Activated CD4-positive, alpha-beta T cell treated with anti-CD3 and anti-CD28 coated beads for 36 hours (primary cell): Measurements from ENCODE around the gene SCAPER. TPM values are rescaled to one million over a fixed set of nuclear protein-coding genes. Genes with fewer than 3 reads are reported as not detected.

Source experiments
- ATAC-seq: fragments of 200-7000 bp; cut with Tn5 transposase; one replicate; pipeline ENCODE4 v1.10.0; 2021; ENCODE audit warnings: mild to moderate bottlenecking, moderate library complexity
- CTCF ChIA-PET: fragments of 350-600 bp; sonication (Branson Sonifier 250); formaldehyde crosslinking; loops from one replicate; lab custom pipeline; 2021; ENCODE audit warnings: antibody characterized with exemption; lab: Charles Lee
- POLR2A ChIA-PET: fragments of 350-600 bp; sonication (Branson Sonifier 250); formaldehyde crosslinking; loops from one replicate; lab custom pipeline; 2021; ENCODE audit warnings: antibody characterized with exemption, inconsistent platforms; lab: Charles Lee
- DNase-seq: peaks from one replicate; pipeline ENCODE4 v3.0.0-alpha.2; 2020
- H3K27ac Mint-ChIP-seq: one replicate; pipeline ENCODE4 v1.8.0; 2021; ENCODE audit warnings: mixed read lengths
- H3K27me3 Mint-ChIP-seq: one replicate; pipeline ENCODE4 v1.8.0; 2021; ENCODE audit warnings: mixed read lengths
- H3K36me3 Mint-ChIP-seq: one replicate; pipeline ENCODE4 v1.8.0; 2021; ENCODE audit warnings: low read depth, mixed read lengths
- H3K4me1 Mint-ChIP-seq: one replicate; pipeline ENCODE4 v1.8.0; 2021; ENCODE audit warnings: mixed read lengths
- H3K4me3 Mint-ChIP-seq: one replicate; pipeline ENCODE4 v1.8.0; 2021; ENCODE audit warnings: mild to moderate bottlenecking, moderate library complexity, mixed read lengths
- H3K9me3 Mint-ChIP-seq: one replicate; pipeline ENCODE4 v1.8.0; 2021; ENCODE audit warnings: low read depth, mixed read lengths
- intact Hi-C, 2 experiments: fragments of 100-400 bp; cut with DNase I in 1 of 2; cut with micrococcal nuclease in 1 of 2; formaldehyde crosslinking; loops; one replicate each; pipeline versions ENCODE4 v1.14.2 to v1.15.1; 2022 to 2024; cut with DNase I, micrococcal nuclease
- total RNA-seq, 2 experiments: library from RNA; stranded (reverse); gene quantifications; one replicate each; pipeline ENCODE4 v1.2.3, GENCODE V29; 2021

SCAPER gene
- total RNA-seq, 2 experiments from 2014 or later = 25.9 to 35.2 TPM

DNA sequence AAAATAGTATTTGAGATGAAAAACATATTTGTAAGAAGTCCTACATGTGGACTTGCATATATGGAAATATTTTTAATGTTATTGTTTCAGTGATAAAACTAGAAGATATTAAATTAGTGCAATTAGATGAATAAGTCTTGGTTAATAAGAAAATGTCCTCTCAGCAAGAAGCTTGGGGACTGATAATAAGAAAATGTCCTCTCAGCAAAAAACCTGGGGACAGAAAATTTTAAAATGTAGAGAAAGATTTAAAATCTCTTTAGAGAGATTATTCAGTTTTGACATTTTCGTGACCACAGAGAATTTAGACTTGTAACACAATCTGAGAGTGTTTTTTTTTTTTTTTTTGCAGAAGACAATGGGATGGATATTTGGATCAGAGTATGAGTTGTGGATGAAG lies 412.6 kb downstream of the SCAPER start:
- Mint-ChIP-seq H3K4me3 (no peak overlapping the region), H3K36me3 (peaks cover 4% of the 10 kb centered on the region), H3K27me3 (no peaks in the 10 kb centered on the region), H3K9me3 (no peaks in the 10 kb centered on the region), H3K27ac (no peak overlapping the region), H3K4me1 (no peaks in the 10 kb centered on the region)
- ATAC-seq (no peak), DNase-seq (no peak)
- ChIA-PET POLR2A (no interaction called here), CTCF (no interaction called here)
- intact Hi-C loops = no loop called here

DNA sequence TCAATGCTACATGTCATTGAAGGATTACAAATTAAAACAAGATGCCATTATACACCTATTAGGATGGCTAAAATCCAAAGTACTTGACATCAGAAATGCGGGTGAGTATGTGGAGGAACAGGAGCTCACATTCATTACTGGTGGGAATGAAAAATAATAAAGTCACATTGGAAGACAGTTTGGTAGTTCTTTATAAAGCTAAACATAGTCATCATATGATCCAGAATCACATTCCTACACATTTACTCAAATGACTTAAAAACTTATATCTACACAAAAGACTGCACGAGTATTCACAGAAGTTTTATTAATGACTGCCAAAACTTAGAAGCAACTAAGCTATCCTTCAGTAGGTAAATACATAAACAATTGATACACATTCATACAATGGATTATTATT lies 421.4 kb downstream of the SCAPER start:
- Mint-ChIP-seq H3K36me3 (no peaks in the 10 kb centered on the region), H3K27me3 (no peaks in the 10 kb centered on the region), H3K27ac (no peak overlapping the region), H3K4me1 (no peaks in the 10 kb centered on the region), H3K4me3 (no peak overlapping the region), H3K9me3 (no peaks in the 10 kb centered on the region)
- ATAC-seq = no peak
- no peak for DNase-seq
- POLR2A ChIA-PET = no interaction called here
- CTCF ChIA-PET = no interaction called here
- intact Hi-C loops = no loop called here

DNA sequence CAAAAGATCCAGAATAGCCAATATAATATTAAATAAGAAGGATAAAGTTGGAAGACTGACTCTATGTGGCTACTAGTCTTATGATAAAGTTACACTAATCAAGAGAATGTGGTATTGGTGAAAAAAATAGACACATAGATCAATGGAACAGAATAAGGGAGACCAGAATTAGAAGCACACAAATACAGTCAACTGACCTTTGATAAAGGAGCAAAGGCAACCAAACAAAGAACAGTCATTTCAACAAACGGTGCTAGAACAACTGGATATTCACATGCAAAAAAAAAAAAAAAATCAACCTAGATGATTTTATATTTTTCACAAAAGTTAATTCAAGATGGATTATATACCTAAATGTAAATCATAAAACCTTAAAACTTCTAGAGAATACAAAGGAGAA lies 422.1 kb downstream of the SCAPER start:
- Mint-ChIP-seq H3K9me3 (no peaks in the 10 kb centered on the region), H3K4me1 (no peaks in the 10 kb centered on the region), H3K27ac (no peak overlapping the region), H3K27me3 (no peaks in the 10 kb centered on the region), H3K4me3 (no peak overlapping the region), H3K36me3 (no peaks in the 10 kb centered on the region)
- intact Hi-C loops = no loop called here
- POLR2A ChIA-PET = no interaction called here
- CTCF ChIA-PET = no interaction called here
- DNase-seq (no peak), ATAC-seq (no peak)

DNA sequence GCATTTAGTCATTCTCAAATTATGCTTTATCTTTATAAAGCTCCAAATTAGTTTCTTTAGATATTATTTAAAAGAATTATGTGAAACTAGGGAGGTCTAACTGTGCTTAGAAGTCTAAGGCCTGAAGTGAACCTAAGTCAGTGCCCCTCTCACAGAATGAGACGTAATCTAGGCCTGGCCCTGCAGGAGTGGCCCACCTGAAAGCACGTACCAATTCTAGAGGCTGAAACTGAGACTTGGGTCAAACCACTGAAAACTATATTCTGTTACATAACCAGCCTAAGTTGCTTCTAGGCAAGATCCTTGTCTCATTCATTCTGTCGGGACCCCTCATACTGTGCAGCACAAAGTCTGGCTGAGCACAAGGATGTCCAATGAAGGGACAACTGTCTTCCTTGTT lies 424.9 kb downstream of the SCAPER start:
- Mint-ChIP-seq H3K4me3 (no peak overlapping the region), H3K27ac (no peak overlapping the region), H3K27me3 (no peaks in the 10 kb centered on the region), H3K4me1 (no peaks in the 10 kb centered on the region), H3K36me3 (no peaks in the 10 kb centered on the region), H3K9me3 (no peaks in the 10 kb centered on the region)
- ChIA-PET CTCF (no interaction called here), POLR2A (no interaction called here)
- ATAC-seq = no peak
- intact Hi-C loops = no loop called here
- no peak for DNase-seq

DNA sequence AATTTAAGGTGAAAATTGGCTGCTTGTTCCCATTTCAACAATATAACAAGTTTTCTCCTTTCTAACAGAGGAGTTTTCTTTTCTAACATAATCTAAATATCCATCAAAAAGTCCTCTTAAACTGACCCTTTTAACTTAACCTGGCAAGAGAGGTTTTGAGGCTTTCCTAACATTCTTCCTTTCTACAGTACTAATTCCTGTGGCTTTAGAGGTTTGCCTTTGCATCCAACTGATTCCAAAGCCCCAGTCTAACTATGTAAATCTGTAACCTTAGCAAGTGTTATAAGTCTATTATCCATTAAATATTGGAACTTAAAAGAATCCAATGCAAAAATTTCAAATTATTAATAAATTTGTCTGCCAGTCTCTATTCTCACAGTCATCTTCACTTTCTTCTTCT lies 434.4 kb downstream of the SCAPER start:
- DNase-seq = no peak
- H3K4me3 Mint-ChIP-seq = no peak overlapping the region
- POLR2A ChIA-PET = no interaction called here
- no peaks in the 10 kb centered on the region for H3K4me1 Mint-ChIP-seq
- no peak overlapping the region for H3K27ac Mint-ChIP-seq
- peaks cover 49% of the 10 kb centered on the region for H3K36me3 Mint-ChIP-seq
- no peak for ATAC-seq
- CTCF ChIA-PET = no interaction called here
- no peaks in the 10 kb centered on the region for H3K27me3 Mint-ChIP-seq
- intact Hi-C loops = loop anchor here in 1 of 2 experiments (10.0 kb wide), 1 partner anchor 64 kb away; no protein-coding TSS in a partner anchor
- H3K9me3 Mint-ChIP-seq = peaks cover 19% of the 10 kb centered on the region

DNA sequence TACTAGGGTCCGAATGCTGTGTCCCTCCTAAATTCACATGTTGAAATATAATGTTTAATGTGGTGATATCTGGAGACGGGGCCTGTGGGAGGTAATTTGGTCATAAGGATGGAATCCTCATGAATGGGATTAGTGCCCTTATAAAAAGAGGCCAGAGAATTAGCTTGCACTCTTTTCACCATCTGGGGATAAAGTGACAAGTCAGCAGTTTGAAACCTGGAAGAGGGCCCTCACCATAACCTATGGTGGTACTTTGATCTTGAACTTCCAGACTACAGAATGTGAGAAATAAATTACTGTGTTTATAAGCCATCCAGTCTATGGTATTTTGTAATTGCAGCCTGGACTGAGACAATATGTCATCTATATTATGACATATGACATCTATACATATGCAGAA lies 436.4 kb downstream of the SCAPER start:
- Mint-ChIP-seq H3K27ac (no peak overlapping the region), H3K4me3 (no peak overlapping the region), H3K27me3 (no peaks in the 10 kb centered on the region), H3K36me3 (peaks cover 57% of the 10 kb centered on the region), H3K9me3 (peaks cover 21% of the 10 kb centered on the region), H3K4me1 (no peaks in the 10 kb centered on the region)
- ATAC-seq (no peak), DNase-seq (no peak)
- ChIA-PET POLR2A (no interaction called here), CTCF (no interaction called here)
- intact Hi-C loops = no loop called here

DNA sequence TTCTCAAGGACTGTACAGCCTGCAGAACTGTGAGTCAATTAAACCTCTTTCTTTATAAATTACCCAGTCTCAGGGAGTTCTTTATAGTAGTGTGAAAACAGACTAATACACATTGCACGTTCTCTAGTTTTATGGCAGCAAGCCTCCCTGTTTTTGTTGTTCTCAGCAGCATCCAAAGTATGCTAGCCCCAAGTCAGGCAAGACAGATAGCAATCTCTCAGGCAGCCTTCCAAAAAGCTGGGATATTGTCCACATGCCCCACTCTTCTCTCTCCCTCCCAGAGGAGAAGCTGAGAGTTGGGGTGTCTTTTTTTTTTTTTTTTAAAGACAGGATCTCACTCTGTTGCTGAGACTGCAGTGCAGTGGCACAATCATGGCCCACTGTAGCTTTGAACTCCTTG lies 438.0 kb downstream of the SCAPER start:
- no peak for ATAC-seq
- Mint-ChIP-seq H3K9me3 (peaks cover 21% of the 10 kb centered on the region), H3K4me1 (no peaks in the 10 kb centered on the region), H3K4me3 (no peak overlapping the region), H3K27ac (no peak overlapping the region), H3K36me3 (peaks cover 57% of the 10 kb centered on the region), H3K27me3 (no peaks in the 10 kb centered on the region)
- no peak for DNase-seq
- CTCF ChIA-PET = no interaction called here
- intact Hi-C loops = no loop called here
- POLR2A ChIA-PET = no interaction called here

DNA sequence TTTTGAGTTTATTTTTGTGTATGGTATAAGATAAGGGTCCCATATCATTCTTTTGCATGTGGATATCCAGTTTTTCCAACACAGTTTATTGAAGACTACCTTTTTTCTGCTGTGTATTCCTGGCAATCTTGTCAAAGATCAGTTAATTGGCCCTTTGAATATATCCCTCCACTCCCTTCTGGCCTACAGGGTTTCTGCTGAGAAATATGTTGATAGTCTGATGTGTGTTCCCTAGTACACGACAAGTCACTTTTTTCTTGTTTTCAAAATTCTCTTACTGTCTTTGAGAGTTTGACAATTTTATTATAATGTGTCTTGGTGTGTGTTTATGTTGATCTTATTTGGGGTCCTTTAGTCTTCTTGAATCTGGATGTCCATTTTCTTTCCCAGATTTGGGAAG lies 439.4 kb downstream of the SCAPER start:
- no peaks in the 10 kb centered on the region for H3K27me3 Mint-ChIP-seq
- H3K9me3 Mint-ChIP-seq = peaks cover 21% of the 10 kb centered on the region
- ChIA-PET POLR2A (no interaction called here), CTCF (no interaction called here)
- no peak overlapping the region for H3K4me3 Mint-ChIP-seq
- peaks cover 53% of the 10 kb centered on the region for H3K36me3 Mint-ChIP-seq
- H3K27ac Mint-ChIP-seq = no peak overlapping the region
- ATAC-seq = no peak
- intact Hi-C loops = no loop called here
- H3K4me1 Mint-ChIP-seq = no peaks in the 10 kb centered on the region
- DNase-seq = no peak

DNA sequence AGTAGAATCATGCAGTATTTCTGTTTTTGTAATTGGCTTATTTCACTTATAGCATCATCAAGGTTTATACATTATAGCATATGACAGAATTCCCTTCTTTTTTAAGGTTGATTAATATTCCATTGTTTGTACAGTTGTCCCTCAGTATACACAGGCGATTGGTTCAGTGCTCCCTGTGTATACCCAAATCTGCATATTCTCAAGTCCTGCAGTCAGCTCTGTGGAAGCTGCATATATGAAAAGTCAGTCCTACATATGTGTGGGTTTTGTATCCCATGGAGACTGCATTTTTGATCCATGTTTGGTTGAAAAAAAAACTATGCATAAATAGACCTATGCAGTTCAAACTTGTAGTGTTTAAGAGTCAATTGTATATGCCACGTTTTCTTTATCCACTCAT lies 440.9 kb downstream of the SCAPER start:
- no peak for DNase-seq
- no peak overlapping the region for H3K27ac Mint-ChIP-seq
- no peaks in the 10 kb centered on the region for H3K4me1 Mint-ChIP-seq
- peaks cover 41% of the 10 kb centered on the region for H3K36me3 Mint-ChIP-seq
- POLR2A ChIA-PET = no interaction called here
- intact Hi-C loops = no loop called here
- H3K9me3 Mint-ChIP-seq = peaks cover 21% of the 10 kb centered on the region
- CTCF ChIA-PET = no interaction called here
- no peak overlapping the region for H3K4me3 Mint-ChIP-seq
- no peak for ATAC-seq
- no peaks in the 10 kb centered on the region for H3K27me3 Mint-ChIP-seq

DNA sequence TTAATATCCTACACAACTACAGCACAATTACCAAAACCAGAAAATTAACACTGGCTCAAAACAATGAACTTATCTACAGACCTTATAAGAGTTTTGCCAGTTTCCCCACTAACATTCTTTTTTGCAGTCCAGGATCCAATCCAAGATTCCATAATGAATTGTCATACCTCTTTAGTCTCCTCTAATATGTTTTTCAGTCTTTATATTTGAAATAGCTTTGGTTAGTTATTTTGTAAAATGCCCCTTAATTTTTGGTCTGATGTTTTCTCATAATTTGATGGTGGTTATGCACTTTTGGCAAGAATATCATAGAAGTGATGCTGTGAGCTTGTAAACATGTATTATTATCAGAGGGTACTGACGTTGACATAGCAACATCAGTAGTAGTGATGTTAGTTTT lies 444.3 kb downstream of the SCAPER start:
- Mint-ChIP-seq H3K27ac (no peak overlapping the region), H3K9me3 (peaks cover 4% of the 10 kb centered on the region), H3K27me3 (no peaks in the 10 kb centered on the region), H3K4me3 (no peak overlapping the region), H3K36me3 (peaks cover 15% of the 10 kb centered on the region), H3K4me1 (no peaks in the 10 kb centered on the region)
- ATAC-seq = no peak
- POLR2A ChIA-PET = no interaction called here
- no peak for DNase-seq
- CTCF ChIA-PET = interaction anchor here (0.7 to 1.2 kb wide), 2 partner anchors 13 to 522 kb away, joined by 3 read pairs; no protein-coding TSS in a partner anchor
- intact Hi-C loops = no loop called here

DNA sequence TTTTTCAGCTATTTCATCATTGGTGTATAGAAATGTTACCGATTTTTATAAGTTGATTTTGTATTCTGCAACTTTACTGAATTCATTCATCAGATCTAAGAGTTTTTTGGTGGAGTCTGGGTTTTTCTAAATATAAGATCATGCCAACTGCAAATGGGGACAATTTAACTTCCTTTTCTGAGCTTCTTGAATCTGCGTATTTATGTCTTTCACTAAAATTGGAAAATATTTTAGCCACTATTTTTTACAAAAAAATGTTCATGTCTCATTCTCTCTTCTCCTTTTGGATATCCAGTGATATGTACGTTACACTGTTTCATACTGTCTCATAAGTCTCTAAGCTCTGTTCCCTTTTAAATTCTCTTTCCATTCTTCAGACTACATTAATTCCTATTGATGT lies 444.8 kb downstream of the SCAPER start:
- DNase-seq (no peak), ATAC-seq (no peak)
- ChIA-PET POLR2A (no interaction called here), CTCF (interaction anchor here (1.2 kb wide), 1 partner anchor 13 kb away, joined by 3 read pairs; no protein-coding TSS in a partner anchor)
- H3K9me3 Mint-ChIP-seq = peaks cover under 1% of the 10 kb centered on the region
- intact Hi-C loops = no loop called here
- no peak overlapping the region for H3K27ac Mint-ChIP-seq
- H3K27me3 Mint-ChIP-seq = no peaks in the 10 kb centered on the region
- H3K36me3 Mint-ChIP-seq = peaks cover 10% of the 10 kb centered on the region
- H3K4me3 Mint-ChIP-seq = no peak overlapping the region
- no peaks in the 10 kb centered on the region for H3K4me1 Mint-ChIP-seq

DNA sequence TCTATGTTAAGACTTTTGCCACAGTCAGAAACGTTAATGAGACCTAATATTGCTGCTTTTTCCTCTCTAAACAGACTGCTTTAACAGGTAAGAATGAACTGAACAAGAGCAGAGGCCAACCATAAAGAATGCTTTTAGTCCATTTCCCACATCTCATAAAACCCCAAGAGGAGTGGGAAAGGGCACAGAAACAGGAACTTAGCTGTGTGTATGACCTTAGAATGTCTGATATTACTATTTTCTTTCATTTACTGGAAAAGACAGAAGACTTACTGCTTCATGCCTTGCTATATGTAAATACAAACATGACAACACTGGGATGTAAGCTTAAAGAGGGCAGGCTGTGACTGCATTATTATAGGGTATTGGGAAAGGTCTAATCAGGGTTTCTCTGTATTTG lies 453.6 kb downstream of the SCAPER start:
- no peak for DNase-seq
- H3K4me3 Mint-ChIP-seq = no peak overlapping the region
- no peaks in the 10 kb centered on the region for H3K4me1 Mint-ChIP-seq
- H3K36me3 Mint-ChIP-seq = no peaks in the 10 kb centered on the region
- ATAC-seq = no peak
- no peaks in the 10 kb centered on the region for H3K27me3 Mint-ChIP-seq
- POLR2A ChIA-PET = no interaction called here
- no peak overlapping the region for H3K27ac Mint-ChIP-seq
- CTCF ChIA-PET = interaction anchor here (1.7 kb wide), 1 partner anchor 9 kb away, joined by 4 read pairs; no protein-coding TSS in a partner anchor
- no peaks in the 10 kb centered on the region for H3K9me3 Mint-ChIP-seq
- intact Hi-C loops = no loop called here

DNA sequence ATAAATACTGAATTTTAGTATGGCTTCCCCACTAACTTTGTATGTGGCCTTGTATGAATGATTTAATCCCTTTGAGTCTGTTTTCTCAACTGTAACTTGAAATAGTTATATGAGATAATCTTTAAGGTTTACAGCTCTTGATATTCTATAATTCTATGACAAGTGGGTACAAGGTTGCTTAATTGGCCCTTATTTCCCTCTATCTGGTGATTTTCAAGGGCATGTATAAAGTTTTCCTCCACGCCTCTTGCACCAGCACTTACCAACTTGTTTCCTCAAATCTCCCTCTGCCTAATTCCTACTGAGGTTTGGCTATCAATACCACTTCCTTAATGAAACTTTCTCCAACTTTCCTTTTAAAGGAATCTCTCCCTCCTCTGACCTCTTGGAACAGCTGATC lies 455.7 kb downstream of the SCAPER start:
- Mint-ChIP-seq H3K36me3 (no peaks in the 10 kb centered on the region), H3K27me3 (no peaks in the 10 kb centered on the region), H3K4me3 (no peak overlapping the region), H3K4me1 (no peaks in the 10 kb centered on the region), H3K27ac (no peak overlapping the region), H3K9me3 (no peaks in the 10 kb centered on the region)
- POLR2A ChIA-PET = no interaction called here
- intact Hi-C loops = no loop called here
- no peak for ATAC-seq
- CTCF ChIA-PET = interaction anchor here (0.6 kb wide), 1 partner anchor 24 kb away, joined by 3 read pairs; no protein-coding TSS in a partner anchor
- no peak for DNase-seq
